Lung (tissue), 12 donors: ENCODE data around the gene PAK4. TPM values are rescaled to one million over a fixed set of nuclear protein-coding genes. Genes with fewer than 3 reads are reported as not detected.

Experiments
- ATAC-seq: fragments of 200-7000 bp; cut with Tn5 transposase; one replicate; pipeline ENCODE4 v1.9.1; 2020; ENCODE audit warnings: moderate number of reproducible peaks; ENCODE audit not compliant: insufficient read depth, low FRiP score
- DNase-seq, 3 donors: peaks; one replicate each; pipeline ENCODE4 v3.0.0-alpha.2; 2013 to 2017
- H3K27ac ChIP-seq, 2 donors: one replicate each; pipeline ENCODE4 v1.5.1; 2013; ENCODE audit warnings: mild to moderate bottlenecking in 2 of 2, moderate library complexity in 2 of 2, control low read depth in 1 of 2, inconsistent platforms in 1 of 2, low read depth in 1 of 2, low read length in 1 of 2
- H3K27me3 ChIP-seq, 3 donors: one replicate each; pipeline ENCODE4 v1.5.1; 2013; ENCODE audit warnings: low read length in 2 of 3; ENCODE audit not compliant: control insufficient read depth in 3 of 3, insufficient read depth in 3 of 3
- H3K36me3 ChIP-seq, 4 donors: one replicate each; pipeline ENCODE4 v1.5.1; 2013; ENCODE audit warnings: low read length in 4 of 4, mild to moderate bottlenecking in 1 of 4, moderate library complexity in 1 of 4; ENCODE audit not compliant: control insufficient read depth in 4 of 4, insufficient read depth in 4 of 4
- H3K4me1 ChIP-seq, 5 donors: one replicate each; pipeline ENCODE4 v1.5.1; 2013; ENCODE audit warnings: low read length in 5 of 5, mild to moderate bottlenecking in 2 of 5, moderate library complexity in 1 of 5; ENCODE audit not compliant: control insufficient read depth in 5 of 5, insufficient read depth in 5 of 5
- H3K4me3 ChIP-seq: one replicate; pipeline ENCODE4 v1.5.1; 2013; ENCODE audit warnings: mild to moderate bottlenecking, control low read depth, moderate library complexity
- H3K9ac ChIP-seq, 2 donors: one replicate each; pipeline ENCODE4 v1.5.1; 2013; ENCODE audit warnings: low read length in 2 of 2, control low read depth in 1 of 2; ENCODE audit not compliant: insufficient read depth in 1 of 2
- H3K9me3 ChIP-seq, 4 donors: one replicate each; pipeline ENCODE4 v1.5.1; 2013; ENCODE audit warnings: low read length in 3 of 4, mild to moderate bottlenecking in 1 of 4, moderate library complexity in 1 of 4; ENCODE audit not compliant: control insufficient read depth in 4 of 4, insufficient read depth in 3 of 4
- CTCF ChIP-seq: IDR thresholded peaks from 2 replicates; pipeline ENCODE4 v1.5.1; 2012; ENCODE audit warnings: mild to moderate bottlenecking; ENCODE audit errors: control extremely low read depth, extremely low read depth
- WGBS, 2 donors: extraction: QIAGEN DNeasy Blood & Tissue Kit; methylation state at CpG; one replicate each; pipeline ENCODE4 v1.1.7; 2013; 5-methylcytosine and 5-hydroxymethylcytosine counted together
- polyA plus RNA-seq, 2 donors: library from polyadenylated mRNA; stranded (reverse); fragments of 200-250 nt; gene quantifications; one replicate each; pipeline ENCODE4 v1.2.1, GENCODE V29; 2013
- total RNA-seq, 2 donors: library from RNA; depleted of rRNA in 1 of 2; stranded (reverse); fragments of >200 nt in 1 of 2; gene quantifications; one replicate each; pipeline ENCODE4 v1.2.1, GENCODE V29; 2014 to 2021
- donor health status: control.
- donor health status: control.
- donor health status: Bipolar disorder and iron deficiency.
- donor health status: healthy.
- donor health status: DM: yes; HTN: yes; CAD: no.

Gene PAK4
- total and polyA plus RNA-seq, 4 donors, result 23.2 to 60.8 (median 36.7) TPM

- peaks cover 4 to 44% (median 22%) of the 10 kb centered on the region in 5 donors for H3K4me1 ChIP-seq
- TF ChIP-seq CTCF, result no peak
- no peak overlapping the region for H3K9ac ChIP-seq
- H3K27me3 ChIP-seq, result no peaks in the 10 kb centered on the region
- no peaks in the 10 kb centered on the region for H3K9me3 ChIP-seq
- H3K36me3 ChIP-seq, result peaks cover 0 to 3% (median 0%) of the 10 kb centered on the region in 4 donors
- WGBS, 2 donors, result 76 to 86% methylated on average over 8 of the region's 8 CpGs
- peak overlapping the region in 1 of 2 donors; percentile 17 for H3K27ac ChIP-seq
- DNase-seq (no peak), ATAC-seq (no peak)
- no peak overlapping the region for H3K4me3 ChIP-seq
Measured at GRCh38 chr19:39139305-39139874, 13.8 kb downstream of the PAK4 start.

- 30 to 60% methylated on average over 7 of the region's 7 CpGs for WGBS, 2 donors
- no peaks in the 10 kb centered on the region for H3K9me3 ChIP-seq
- no peak for ATAC-seq
- H3K4me3 ChIP-seq, result no peak overlapping the region
- H3K9ac ChIP-seq, result no peak overlapping the region
- H3K27me3 ChIP-seq, result no peaks in the 10 kb centered on the region
- TF ChIP-seq CTCF, result no peak
- peak overlapping the region in 1 of 2 donors; percentile 12 for H3K27ac ChIP-seq
- H3K36me3 ChIP-seq, result peaks cover 0 to 3% (median 0%) of the 10 kb centered on the region in 4 donors
- no peak for DNase-seq
- H3K4me1 ChIP-seq, result peaks cover 8 to 44% (median 23%) of the 10 kb centered on the region in 5 donors
Measured at GRCh38 chr19:39139971-39140453, 14.4 kb downstream of the PAK4 start.

GRCh38 chr19:39140594-39140993 lies 15.0 kb downstream of the PAK4 start:
- 83 to 87% methylated on average over 5 of the region's 5 CpGs for WGBS, 2 donors
- DNase-seq (no peak), ATAC-seq (no peak)
- Histone ChIP-seq H3K4me3 (no peak overlapping the region), H3K4me1 (peaks cover 8 to 44% (median 28%) of the 10 kb centered on the region in 5 donors), H3K36me3 (peaks cover 0 to 1% (median 0%) of the 10 kb centered on the region in 4 donors), H3K9me3 (no peaks in the 10 kb centered on the region), H3K27me3 (no peaks in the 10 kb centered on the region), H3K9ac (no peak overlapping the region), H3K27ac (peak overlapping the region in 1 of 2 donors; percentile 45)
- no peak for TF ChIP-seq CTCF
